IPS DF 6.9 (cell line): ENCODE measurements around the gene ST6GALNAC2.
"Not testable (repeated sequence)": the region's sequence is repeated elsewhere in the genome, so short reads cannot be mapped to it uniquely, and the experiment has no call there.

Source experiments
- DNase-seq: peaks from one replicate; pipeline ENCODE4 v3.0.0-alpha.2; 2013; ENCODE audit warnings: low read depth, low spot score
- H3K27ac ChIP-seq: one replicate; pipeline ENCODE4 v1.5.1; 2013; ENCODE audit warnings: low read length, control low read depth
- H3K27me3 ChIP-seq: 2 replicates; pipeline ENCODE4 v1.6.1; 2013; ENCODE audit warnings: mild to moderate bottlenecking, low read length; ENCODE audit not compliant: control insufficient read depth, insufficient read depth
- H3K36me3 ChIP-seq: 2 replicates; pipeline ENCODE4 v1.6.1; 2013; ENCODE audit warnings: low read length; ENCODE audit not compliant: control insufficient read depth, insufficient read depth
- H3K4me1 ChIP-seq: 2 replicates; pipeline ENCODE4 v1.6.1; 2013; ENCODE audit warnings: low read length; ENCODE audit not compliant: control insufficient read depth, insufficient read depth
- H3K4me3 ChIP-seq: 2 replicates; pipeline ENCODE4 v1.5.1; 2013; ENCODE audit warnings: mild to moderate bottlenecking, low read length
- H3K9me3 ChIP-seq: 2 replicates; pipeline ENCODE4 v1.6.1; 2013; ENCODE audit warnings: low read length, inconsistent platforms; ENCODE audit not compliant: control insufficient read depth, insufficient read depth
- WGBS: extraction: QIAGEN DNeasy Blood & Tissue Kit; methylation state at CpG from one replicate; pipeline ENCODE4 v1.1.7; 2013; ENCODE audit warnings: mixed read lengths, missing lambda C conversion rate; ENCODE audit not compliant: insufficient read length, insufficient coverage; 5-methylcytosine and 5-hydroxymethylcytosine counted together

ST6GALNAC2 gene

GRCh38 chr17:76528528-76529223, 57.0 kb downstream of the ST6GALNAC2 start:
- H3K4me3 ChIP-seq: no peak overlapping the region
- WGBS: no CpG with 5 or more reads among the region's 31 CpGs
- no peaks in the 10 kb centered on the region for H3K27me3 ChIP-seq
- H3K27ac ChIP-seq: no peak overlapping the region
- H3K36me3 ChIP-seq: no peaks in the 10 kb centered on the region; the same call in 1 of the 2 replicates
- peaks cover 4% of the 10 kb centered on the region for H3K4me1 ChIP-seq
- H3K9me3 ChIP-seq: no peaks in the 10 kb centered on the region
- DNase-seq: no peak

DNA sequence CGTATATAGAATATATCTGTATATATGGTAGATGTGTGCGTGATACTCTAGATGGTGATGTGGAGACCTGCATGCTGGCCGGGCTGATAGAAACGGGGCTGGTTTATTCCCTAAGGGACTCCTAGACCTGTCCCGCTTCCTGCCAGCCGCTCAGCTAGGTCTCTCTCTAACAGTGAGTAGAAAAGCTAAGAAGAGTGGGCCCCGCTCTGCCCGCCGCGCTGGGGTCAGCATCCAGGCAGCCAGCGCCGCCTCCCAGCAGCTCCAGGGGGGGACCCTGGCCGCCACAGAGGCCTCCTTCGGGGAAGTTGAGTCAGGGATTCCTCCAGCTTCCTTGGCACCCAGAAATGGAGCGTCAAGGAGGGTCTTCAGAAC, 57.5 kb downstream of the ST6GALNAC2 start:
- no peak for DNase-seq
- no peak overlapping the region for H3K4me3 ChIP-seq
- H3K27me3 ChIP-seq: no peaks in the 10 kb centered on the region
- no CpG with 5 or more reads among the region's 15 CpGs for WGBS
- H3K9me3 ChIP-seq: no peaks in the 10 kb centered on the region
- H3K4me1 ChIP-seq: peaks cover 5% of the 10 kb centered on the region
- H3K27ac ChIP-seq: no peak overlapping the region
- no peaks in the 10 kb centered on the region; the same call in 1 of the 2 replicates for H3K36me3 ChIP-seq

GRCh38 chr17:76527430-76528111, 58.1 kb downstream of the ST6GALNAC2 start:
- WGBS: no CpG with 5 or more reads among the region's 26 CpGs
- no peak overlapping the region for H3K4me3 ChIP-seq

GRCh38 chr17:76527016-76527415, 58.6 kb downstream of the ST6GALNAC2 start:
- H3K27me3 ChIP-seq, H3K4me3 ChIP-seq, H3K9me3 ChIP-seq, H3K36me3 ChIP-seq, H3K27ac ChIP-seq, H3K4me1 ChIP-seq, DNase-seq: not testable (repeated sequence)
- WGBS: no CpG with 5 or more reads among the region's 9 CpGs

More at GRCh38 chr17:76527430-76528111, 58.1 kb downstream of the ST6GALNAC2 start:
- no peak for DNase-seq
- Histone ChIP-seq H3K4me1 (peaks cover 5% of the 10 kb centered on the region), H3K27ac (no peak overlapping the region), H3K36me3 (no peaks in the 10 kb centered on the region; the same call in 1 of the 2 replicates), H3K9me3 (no peaks in the 10 kb centered on the region), H3K27me3 (no peaks in the 10 kb centered on the region)

DNA sequence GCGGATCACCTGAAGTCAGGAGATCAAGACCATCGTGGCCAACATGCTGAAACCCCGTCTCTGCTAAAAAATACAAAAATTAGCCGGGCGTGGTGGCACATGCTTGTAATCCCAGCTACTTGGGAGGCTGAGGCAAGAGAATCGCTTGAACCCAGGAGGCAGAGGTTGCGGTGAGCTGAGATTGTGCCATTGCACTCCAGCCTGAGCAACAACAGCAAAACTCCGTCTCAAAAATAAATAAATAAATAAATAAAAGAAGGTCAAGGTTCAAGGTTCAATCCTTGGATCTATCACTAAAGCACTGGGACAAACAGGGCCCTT, 60.2 kb downstream of the ST6GALNAC2 start:
- H3K36me3 ChIP-seq, H3K27me3 ChIP-seq, H3K4me1 ChIP-seq, H3K9me3 ChIP-seq, DNase-seq, H3K4me3 ChIP-seq, H3K27ac ChIP-seq: not testable (repeated sequence)
- WGBS: no CpG with 5 or more reads among the region's 8 CpGs

DNA sequence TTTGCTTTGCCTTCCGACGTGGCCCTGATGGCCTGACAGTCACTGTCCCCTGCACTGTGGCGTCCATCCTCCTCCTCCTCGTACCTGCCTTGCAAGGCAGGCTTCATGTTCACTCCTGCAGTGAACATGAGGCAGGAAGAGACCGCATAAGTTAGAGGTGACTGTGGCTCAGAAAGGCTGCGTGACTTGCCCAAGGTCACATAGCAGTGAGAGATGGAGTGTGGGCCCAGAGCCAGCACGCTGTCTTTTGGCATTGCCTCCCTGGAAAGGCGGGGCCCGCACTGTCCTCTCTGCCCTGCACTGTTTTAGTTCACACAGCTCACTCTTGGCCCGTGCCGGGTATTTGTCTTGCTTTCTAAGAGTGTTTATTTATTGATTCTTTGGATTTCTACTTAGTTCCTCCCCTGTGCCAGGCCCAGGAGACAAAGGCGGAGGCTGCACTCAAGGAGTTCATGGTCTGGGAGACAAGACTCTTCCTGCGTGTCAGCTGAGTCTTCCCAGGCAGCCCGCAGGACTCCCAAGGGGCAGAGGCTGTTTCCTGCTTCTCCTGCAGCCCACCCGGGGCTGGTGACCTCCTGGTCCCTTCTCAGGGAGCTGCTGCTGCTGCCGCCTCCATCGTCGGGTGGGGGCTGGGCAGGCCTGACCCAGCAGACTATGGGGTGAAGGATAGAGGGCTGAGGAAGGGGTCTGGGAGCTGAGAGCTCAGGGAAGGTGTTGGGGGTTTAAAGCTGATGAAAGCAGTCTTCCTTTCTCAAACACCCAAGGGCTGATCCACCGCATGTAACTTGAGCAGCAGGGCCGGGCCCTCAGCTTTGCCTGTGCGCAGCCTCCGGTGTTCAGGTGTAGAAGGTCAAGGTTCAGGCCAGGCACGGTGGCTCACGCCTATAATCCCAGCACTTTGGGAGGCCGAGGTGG, 60.8 kb downstream of the ST6GALNAC2 start:
- Histone ChIP-seq H3K27ac (no peak overlapping the region), H3K36me3 (no peaks in the 10 kb centered on the region), H3K9me3 (no peaks in the 10 kb centered on the region), H3K4me1 (peaks cover 5% of the 10 kb centered on the region), H3K4me3 (no peak overlapping the region), H3K27me3 (no peaks in the 10 kb centered on the region)
- no CpG with 5 or more reads among the region's 25 CpGs for WGBS
- DNase-seq: no peak

GRCh38 chr17:76523084-76524037, 62.3 kb downstream of the ST6GALNAC2 start:
- Histone ChIP-seq H3K9me3 (no peaks in the 10 kb centered on the region), H3K36me3 (no peaks in the 10 kb centered on the region), H3K4me3 (no peak overlapping the region), H3K4me1 (peaks cover 1% of the 10 kb centered on the region; the same call in 1 of the 2 replicates), H3K27ac (no peak overlapping the region), H3K27me3 (no peaks in the 10 kb centered on the region)
- DNase-seq: no peak
- WGBS: no CpG with 5 or more reads among the region's 35 CpGs

DNA sequence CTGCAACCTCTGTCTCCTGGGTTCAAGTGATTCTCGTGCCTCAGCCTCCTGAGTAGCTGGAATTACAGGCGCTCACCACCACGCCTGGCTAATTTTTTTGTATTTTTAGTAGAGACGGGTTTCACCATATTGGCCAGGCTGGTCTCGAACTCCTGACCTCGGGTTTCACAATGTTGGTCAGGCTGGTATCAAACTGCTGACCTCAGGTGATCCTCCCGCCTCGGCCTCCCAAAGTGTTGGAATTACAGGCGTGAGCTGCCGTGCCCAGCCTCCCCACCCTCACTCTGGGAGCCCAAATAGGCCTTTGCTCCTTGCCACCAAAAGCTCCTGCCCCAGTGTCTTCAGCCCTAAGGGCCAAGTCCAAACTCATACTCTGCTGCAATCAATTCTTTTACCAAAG, 64.0 kb downstream of the ST6GALNAC2 start:
- not testable (repeated sequence) for H3K4me3 ChIP-seq, H3K9me3 ChIP-seq, H3K36me3 ChIP-seq, H3K27ac ChIP-seq, H3K4me1 ChIP-seq, DNase-seq, H3K27me3 ChIP-seq
- WGBS: no CpG with 5 or more reads among the region's 10 CpGs

GRCh38 chr17:76521262-76521661, 64.4 kb downstream of the ST6GALNAC2 start:
- 0 out of 2 replicates have a peak, but pooled peaks cover 1% of the 10 kb centered on the region for H3K4me1 ChIP-seq
- H3K9me3 ChIP-seq: no peaks in the 10 kb centered on the region
- H3K4me3 ChIP-seq: no peak overlapping the region
- no CpG with 5 or more reads among the region's 7 CpGs for WGBS
- H3K27me3 ChIP-seq: no peaks in the 10 kb centered on the region
- H3K36me3 ChIP-seq: no peaks in the 10 kb centered on the region
- H3K27ac ChIP-seq: no peak overlapping the region
- no peak for DNase-seq
